IMR-90 (cell line): ENCODE measurements around the gene PFDN1. TPM values are rescaled to one million over a fixed set of nuclear protein-coding genes. Genes with fewer than 3 reads are reported as not detected.

Source experiments
- ATAC-seq: fragments of 200-7000 bp; cut with Tn5 transposase; 2 replicates; pipeline ENCODE4 v1.9.1; 2020; ENCODE audit warnings: low read depth, mild to moderate bottlenecking, moderate library complexity
- BruUV-seq: library from RNA; stranded (reverse); fragments of 400-500 nt; replicated peaks from 2 replicates; lab custom pipeline; 2021; lab: Mats Ljungman, UMichigan
- CTCF ChIA-PET: fragments of 300-600 bp; formaldehyde crosslinking; extraction: SDS; loops from one replicate; lab custom pipeline; 2021; ENCODE audit warnings: antibody characterized with exemption; lab: Yijun Ruan, JAX
- POLR2A ChIA-PET: fragments of 300-600 bp; sonication (Branson Sonifier 250); formaldehyde crosslinking; loops from one replicate; lab custom pipeline; 2022; ENCODE audit warnings: antibody characterized with exemption; ENCODE audit not compliant: unreplicated experiment; lab: Charles Lee
- DNase-seq: peaks from one replicate; pipeline ENCODE4 v3.0.0; 2013
- H2AFZ ChIP-seq: replicated peaks from 2 replicates; pipeline ENCODE3; 2013; ENCODE audit warnings: low read length, mild to moderate bottlenecking; ENCODE audit not compliant: poor library complexity
- H2AK5ac ChIP-seq: 2 replicates; pipeline ENCODE4 v1.6.1; 2013; ENCODE audit warnings: low read depth, low read length, inconsistent platforms
- H2AK9ac ChIP-seq: replicated peaks from 2 replicates; pipeline ENCODE3; 2013; ENCODE audit warnings: mild to moderate bottlenecking, low read depth, low read length, moderate library complexity; ENCODE audit not compliant: poor library complexity
- H2BK120ac ChIP-seq: 2 replicates; pipeline ENCODE4 v1.6.1; 2013; ENCODE audit warnings: low read depth, low read length, inconsistent platforms
- H2BK15ac ChIP-seq: 3 replicates; pipeline ENCODE4 v1.6.1; 2013; ENCODE audit warnings: low read depth, low read length, inconsistent platforms
- H2BK20ac ChIP-seq: 2 replicates; pipeline ENCODE4 v1.6.1; 2013; ENCODE audit warnings: low read depth, mild to moderate bottlenecking, inconsistent platforms, low read length, moderate library complexity
- H2BK5ac ChIP-seq: 2 replicates; pipeline ENCODE4 v1.6.1; 2013; ENCODE audit warnings: mild to moderate bottlenecking, low read depth, low read length, inconsistent platforms; ENCODE audit not compliant: poor library complexity, severe bottlenecking
- H3K14ac ChIP-seq: replicated peaks from 2 replicates; pipeline ENCODE4 v1.6.1; 2013; ENCODE audit warnings: low read depth, low read length, inconsistent platforms
- H3K18ac ChIP-seq: 2 replicates; pipeline ENCODE4 v1.6.1; 2013; ENCODE audit warnings: low read depth, low read length, control low read depth
- H3K23ac ChIP-seq: 2 replicates; pipeline ENCODE4 v1.6.1; 2013; ENCODE audit warnings: low read depth, low read length, inconsistent platforms
- H3K27ac ChIP-seq: 2 replicates; pipeline ENCODE4 v1.5.1; 2013; ENCODE audit warnings: mild to moderate bottlenecking, control low read depth, low read length; ENCODE audit not compliant: insufficient read depth
- H3K27me3 ChIP-seq: 2 replicates; pipeline ENCODE4 v1.6.1; 2013; ENCODE audit warnings: low read length; ENCODE audit not compliant: control insufficient read depth, insufficient read depth
- H3K36me3 ChIP-seq: 2 replicates; pipeline ENCODE4 v1.6.1; 2013; ENCODE audit warnings: low read length, mixed read lengths; ENCODE audit not compliant: control insufficient read depth, insufficient read depth
- H3K4ac ChIP-seq: 2 replicates; pipeline ENCODE4 v1.6.1; 2013; ENCODE audit warnings: low read depth, low read length, inconsistent platforms
- H3K4me1 ChIP-seq: 2 replicates; pipeline ENCODE4 v1.6.1; 2013; ENCODE audit warnings: low read length, mixed read lengths; ENCODE audit not compliant: control insufficient read depth, insufficient read depth
- H3K4me2 ChIP-seq: 2 replicates; pipeline ENCODE4 v1.6.1; 2013; ENCODE audit warnings: low read depth, mild to moderate bottlenecking, control low read depth, low read length, moderate library complexity
- H3K4me3 ChIP-seq: 2 replicates; pipeline ENCODE4 v1.5.1; 2013; ENCODE audit warnings: low read depth, mild to moderate bottlenecking, control low read depth, low read length, moderate library complexity; ENCODE audit not compliant: insufficient read depth
- H3K56ac ChIP-seq: 2 replicates; pipeline ENCODE4 v1.6.1; 2013; ENCODE audit warnings: low read length, inconsistent platforms; ENCODE audit not compliant: insufficient read depth; ENCODE audit errors: extremely low read depth
- H3K79me1 ChIP-seq, 2 experiments: 2 replicates each; pipeline ENCODE4 v1.6.1; 2013; ENCODE audit warnings: low read length in 2 of 2, inconsistent platforms in 1 of 2, low read depth in 1 of 2
- H3K9ac ChIP-seq: 2 replicates; pipeline ENCODE4 v1.6.1; 2013; ENCODE audit warnings: low read depth, low read length, control low read depth
- H3K9me1 ChIP-seq: 2 replicates; pipeline ENCODE4 v1.6.1; 2013; ENCODE audit warnings: low read length, inconsistent platforms; ENCODE audit not compliant: insufficient read depth
- H3K9me3 ChIP-seq: 2 replicates; pipeline ENCODE4 v1.6.1; 2013; ENCODE audit warnings: low read length; ENCODE audit not compliant: control insufficient read depth, insufficient read depth
- H4K20me1 ChIP-seq: 2 replicates; pipeline ENCODE4 v1.6.1; 2013; ENCODE audit warnings: low read length, inconsistent platforms; ENCODE audit not compliant: insufficient read depth
- H4K5ac ChIP-seq: 2 replicates; pipeline ENCODE4 v1.6.1; 2013; ENCODE audit warnings: mild to moderate bottlenecking, low read depth, low read length, control low read depth
- H4K8ac ChIP-seq, 2 experiments: 2 replicates each; pipeline ENCODE4 v1.6.1; 2013; ENCODE audit warnings: low read depth in 2 of 2, low read length in 2 of 2, control low read depth in 1 of 2, inconsistent platforms in 1 of 2
- H4K91ac ChIP-seq: 2 replicates; pipeline ENCODE4 v1.6.1; 2013; ENCODE audit warnings: low read depth, low read length, inconsistent platforms; ENCODE audit not compliant: insufficient read depth
- BHLHE40 ChIP-seq: fragments of 150-350 bp; IDR thresholded peaks from 2 replicates; pipeline ENCODE4 v1.6.1; 2016; ENCODE audit warnings: mild to moderate bottlenecking, low read depth, low read length
- CEBPB ChIP-seq: IDR thresholded peaks from 2 replicates; pipeline ENCODE4 v1.6.1; 2012; ENCODE audit warnings: low read depth, low read length, improper control_type of control experiment
- CHD1 ChIP-seq: IDR thresholded peaks from 2 replicates; pipeline ENCODE4 v1.6.1; 2012; ENCODE audit warnings: low read depth, low read length, improper control_type of control experiment
- CTCF ChIP-seq: conservative IDR thresholded peaks from 2 replicates; pipeline ENCODE4 v1.5.1; 2012; ENCODE audit warnings: mild to moderate bottlenecking, low read depth, low read length, improper control_type of control experiment
- ELK1 ChIP-seq: fragments of 150-350 bp; IDR thresholded peaks from 2 replicates; pipeline ENCODE4 v1.6.1; 2016; ENCODE audit warnings: low read depth, mild to moderate bottlenecking, low read length, moderate library complexity, borderline replicate concordance
- FOS ChIP-seq: fragments of 150-350 bp; IDR thresholded peaks from 2 replicates; pipeline ENCODE4 v1.6.1; 2016; ENCODE audit warnings: low read depth, low read length
- MAFK ChIP-seq: IDR thresholded peaks from 2 replicates; pipeline ENCODE4 v1.6.1; 2012; ENCODE audit warnings: low read depth, low read length, improper control_type of control experiment
- MAZ ChIP-seq: IDR thresholded peaks from 2 replicates; pipeline ENCODE4 v1.6.1; 2012; ENCODE audit warnings: low read depth, mild to moderate bottlenecking, low read length, improper control_type of control experiment, moderate library complexity, borderline replicate concordance
- MXI1 ChIP-seq: IDR thresholded peaks from 2 replicates; pipeline ENCODE4 v1.6.1; 2012; ENCODE audit warnings: low read depth, mild to moderate bottlenecking, low read length, moderate library complexity, borderline replicate concordance
- NFE2L2 ChIP-seq: fragments of 150-350 bp; IDR thresholded peaks from 2 replicates; pipeline ENCODE4 v1.6.1; 2016; ENCODE audit warnings: low read depth, mild to moderate bottlenecking, low read length
- POLR2A ChIP-seq: IDR thresholded peaks from 2 replicates; pipeline ENCODE4 v1.6.1; 2012; ENCODE audit warnings: mild to moderate bottlenecking, low read depth, low read length
- RAD21 ChIP-seq: IDR thresholded peaks from 2 replicates; pipeline ENCODE4 v1.6.1; 2012; ENCODE audit warnings: low read length, improper control_type of control experiment
- RCOR1 ChIP-seq: IDR thresholded peaks from 2 replicates; pipeline ENCODE4 v1.6.1; 2012; ENCODE audit warnings: mild to moderate bottlenecking, low read length, improper control_type of control experiment; ENCODE audit not compliant: insufficient replicate concordance
- RFX5 ChIP-seq: IDR thresholded peaks from 2 replicates; pipeline ENCODE4 v1.8.0; 2012; ENCODE audit warnings: low read depth, mild to moderate bottlenecking, low read length, moderate library complexity
- SMC3 ChIP-seq: fragments of 150-350 bp; IDR thresholded peaks from 2 replicates; pipeline ENCODE4 v1.6.1; 2016; ENCODE audit warnings: low read depth, mild to moderate bottlenecking, antibody characterized with exemption, low read length, moderate library complexity
- USF2 ChIP-seq: fragments of 150-350 bp; IDR thresholded peaks from 2 replicates; pipeline ENCODE4 v1.6.1; 2017; ENCODE audit warnings: mild to moderate bottlenecking, antibody characterized with exemption, low read length, low read depth
- WGBS, 2 experiments: methylation state at CpG; one replicate each; pipeline versions ENCODE4 v1.1.5 to v1.1.7; 2013; ENCODE audit warnings: missing lambda C conversion rate in 2 of 2; ENCODE audit not compliant: insufficient read length in 1 of 2; ENCODE audit errors: extremely low coverage in 2 of 2; 5-methylcytosine and 5-hydroxymethylcytosine counted together
- dilution Hi-C: fragments of 300-500 bp; cut with HindIII; formaldehyde crosslinking; loops from one replicate; pipeline ENCODE4 v1.14.3; 2018; ENCODE audit warnings: low sequenced_read_pairs; ENCODE audit not compliant: unreplicated experiment
- in situ Hi-C: fragments of 300-500 bp; cut with MboI; formaldehyde crosslinking; loops from 3 replicates; pipeline ENCODE4 v1.14.3; 2019; ENCODE audit warnings: low sequenced_read_pairs, inconsistent platforms, mixed read lengths
- intact Hi-C: fragments of 100-400 bp; cut with micrococcal nuclease; formaldehyde crosslinking; loops from 2 replicates; pipeline ENCODE4 v1.10.0; 2022
- polyA plus RNA-seq, 3 experiments: library from polyadenylated mRNA; depleted of rRNA; stranded (reverse); fragments of >200 nt; gene quantifications; 2 replicates each; pipeline ENCODE4 v1.2.3, GENCODE V29; 2012; ENCODE audit warnings: low replicate concordance in 1 of 3
- total RNA-seq: library from RNA; depleted of rRNA; stranded (reverse); fragments of >200 nt; gene quantifications from 2 replicates; pipeline ENCODE4 v1.2.3, GENCODE V29; 2012

Gene PFDN1
- total and polyA plus RNA-seq, 2 of the 4 experiments (the other 2 are of a cell fraction): 98.8 to 134 TPM

GRCh38 chr5:140265845-140266244 is 37.1 kb downstream of the PFDN1 start:
- no peak overlapping the region for H2BK120ac ChIP-seq
- no peak overlapping the region for H3K14ac ChIP-seq
- no peak overlapping the region for H3K4me3 ChIP-seq
- H4K20me1 ChIP-seq: peaks cover 13% of the 10 kb centered on the region
- TF ChIP-seq USF2 (no peak), RFX5 (no peak), BHLHE40 (no peak), ELK1 (no peak), MAFK (no peak), RAD21 (no peak), CEBPB (no peak), SMC3 (no peak), RCOR1 (no peak), POLR2A (no peak), MAZ (no peak), FOS (no peak), MXI1 (no peak), CTCF (no peak), CHD1 (no peak), NFE2L2 (no peak)
- no peak overlapping the region for H3K56ac ChIP-seq
- H2AK5ac ChIP-seq: no peak overlapping the region
- ATAC-seq (no peak), DNase-seq (no peak)
- peaks cover 5% of the 10 kb centered on the region for H3K4me1 ChIP-seq
- H3K23ac ChIP-seq: no peak overlapping the region
- intact Hi-C loops (no loop called here), in situ Hi-C loops (no loop called here), dilution Hi-C loops (no loop called here)
- no TSS peak for BruUV-seq
- H2BK20ac ChIP-seq: no peak overlapping the region
- no peak overlapping the region for H3K9ac ChIP-seq
- no peak overlapping the region for H3K27ac ChIP-seq
- H4K8ac ChIP-seq: no peak overlapping the region
- H3K79me1 ChIP-seq: peaks cover 22 to 52% of the 10 kb centered on the region in 2 experiments
- no peak overlapping the region for H2AFZ ChIP-seq
- H3K18ac ChIP-seq: no peak overlapping the region
- CTCF ChIA-PET: no interaction called here
- H4K5ac ChIP-seq: no peak overlapping the region
- no peak overlapping the region for H2BK5ac ChIP-seq
- no CpG with 5 or more reads among the region's 1 CpG for WGBS, 2 experiments
- H3K4ac ChIP-seq: no peak overlapping the region
- no peaks in the 10 kb centered on the region; the same call in 1 of the 2 replicates for H3K36me3 ChIP-seq
- no peak overlapping the region for H4K91ac ChIP-seq
- no peak overlapping the region for H3K4me2 ChIP-seq
- peaks cover 9% of the 10 kb centered on the region for H3K9me1 ChIP-seq
- no peak overlapping the region for H2AK9ac ChIP-seq
- no peaks in the 10 kb centered on the region for H3K27me3 ChIP-seq
- no peak overlapping the region for H2BK15ac ChIP-seq
- no peaks in the 10 kb centered on the region for H3K9me3 ChIP-seq
- POLR2A ChIA-PET: no interaction called here
